GM18526 (cell line): ENCODE results near the gene NKX1-1.

Experiments used
- POLR2A ChIP-seq: IDR thresholded peaks from 3 replicates; pipeline ENCODE4 v1.6.1; 2011; ENCODE audit not compliant: insufficient read length; ENCODE audit errors: extremely low read depth

NKX1-1 gene

DNA sequence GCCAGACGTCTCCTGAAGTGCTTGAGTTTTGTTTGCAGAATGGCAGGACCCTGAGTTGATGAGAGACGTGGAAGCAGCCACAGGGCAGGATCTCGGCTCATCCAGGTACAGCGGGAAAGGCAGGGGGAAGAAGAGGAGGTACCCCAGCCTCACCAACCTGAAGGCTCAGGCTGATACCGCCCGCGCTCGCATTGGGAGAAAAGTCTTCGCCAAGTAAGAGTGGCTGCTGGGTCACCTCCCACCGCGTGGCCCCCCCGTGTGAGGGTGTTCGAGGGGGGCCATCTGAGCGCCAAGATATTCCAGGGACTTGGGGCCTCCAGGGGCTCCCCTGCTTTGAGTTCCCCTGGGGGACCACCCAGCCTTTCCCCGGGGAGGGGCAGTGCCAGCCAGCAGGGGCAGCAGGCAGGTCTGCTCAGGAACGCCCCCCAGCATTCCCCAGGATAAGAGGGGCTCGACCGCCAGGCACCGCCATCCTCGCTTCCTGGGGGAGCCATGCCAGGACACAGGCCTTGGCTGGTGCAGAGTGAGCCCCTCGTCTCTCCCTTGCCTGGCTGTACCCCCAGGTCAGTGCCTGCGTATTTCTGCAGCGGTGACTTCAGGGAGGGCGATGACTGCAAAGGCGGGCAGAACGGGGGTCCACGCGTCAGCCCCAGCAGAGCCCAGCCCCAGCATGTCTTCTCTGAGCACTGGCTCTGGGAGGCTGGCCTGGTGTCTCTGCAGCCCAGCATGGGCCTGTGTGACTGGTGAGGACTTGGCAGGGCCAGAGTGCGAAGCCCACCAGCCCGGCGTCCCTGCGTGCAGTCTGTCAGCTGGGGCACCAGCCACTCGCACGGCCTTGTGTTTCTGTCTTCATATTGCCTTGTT is 22.3 kb downstream of the NKX1-1 start:
- TF ChIP-seq POLR2A: no peak

DNA sequence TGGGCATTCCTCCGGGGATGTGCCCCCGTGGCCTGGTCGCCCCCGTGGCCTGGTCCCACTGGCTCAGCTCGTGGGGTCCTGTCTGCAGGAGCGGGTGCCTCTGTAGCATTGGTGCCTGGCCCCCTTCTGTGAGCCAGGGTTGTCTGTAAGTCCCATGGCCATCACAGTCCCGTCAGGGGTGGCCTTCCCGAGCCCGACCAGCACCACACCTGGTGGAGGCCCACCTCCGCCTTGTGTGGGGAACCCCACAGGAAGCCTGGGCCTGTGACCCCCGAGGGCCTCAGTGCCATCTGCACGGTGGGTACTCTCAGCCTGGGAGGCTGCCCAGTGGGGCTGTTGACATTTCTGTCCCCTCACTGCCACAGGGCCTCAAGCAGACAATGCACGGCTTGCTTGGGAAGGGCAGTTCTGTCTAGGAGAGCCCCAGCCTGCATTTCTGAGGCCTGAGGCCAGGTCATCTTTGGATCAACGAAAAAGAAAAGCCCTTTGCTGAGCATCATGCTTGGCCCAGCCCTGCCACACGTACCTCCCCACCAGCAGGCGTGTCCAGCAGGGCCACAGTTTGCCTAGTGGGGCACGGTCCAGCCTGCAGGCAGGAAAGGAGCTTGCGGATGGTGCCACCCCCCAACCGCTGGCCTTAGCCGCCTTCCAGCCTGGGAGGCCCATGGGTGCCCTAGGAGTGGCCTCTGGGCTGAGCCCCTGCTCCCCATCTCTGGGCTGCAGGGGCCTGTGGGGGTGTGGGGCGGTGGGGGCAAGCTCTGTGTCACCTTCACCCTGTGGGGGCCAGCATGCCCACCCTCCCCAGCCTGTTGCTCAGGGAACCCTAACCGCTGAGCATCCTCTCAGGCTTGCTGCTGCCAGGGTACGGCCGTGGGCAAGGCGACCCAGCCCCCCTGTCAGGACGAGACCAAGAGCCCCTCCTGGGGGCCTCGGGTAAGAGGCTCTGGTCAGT is 23.2 kb downstream of the NKX1-1 start:
- no peak for TF ChIP-seq POLR2A

DNA sequence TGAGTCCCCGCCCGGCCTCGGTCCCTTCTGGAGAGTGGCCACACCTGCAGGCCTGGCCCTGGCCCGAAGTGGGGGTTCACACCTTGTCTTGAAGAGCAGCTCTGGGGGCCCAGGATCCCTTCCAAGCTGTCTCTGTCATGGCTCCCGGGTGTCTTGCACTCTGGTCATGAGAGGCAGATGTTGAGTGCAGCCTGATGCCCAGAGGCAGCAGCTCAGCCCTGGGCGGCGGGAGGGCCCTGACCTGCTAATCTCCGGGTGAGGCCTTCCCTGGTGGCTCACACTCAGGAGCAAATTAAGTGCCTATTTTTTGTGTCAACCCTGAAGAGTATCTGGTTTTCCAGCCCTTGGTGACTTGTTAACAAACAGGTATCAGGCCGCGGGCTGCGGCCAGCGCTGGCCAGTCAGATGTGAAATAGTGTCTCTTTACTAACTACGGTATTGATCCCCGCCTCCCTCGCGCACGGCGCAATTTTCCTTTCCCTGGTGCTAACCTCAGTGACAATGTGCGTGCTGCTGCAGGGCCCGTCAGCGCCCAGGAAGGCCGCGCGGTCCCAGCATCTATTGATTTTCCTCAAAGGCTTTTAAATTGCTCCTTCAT is 24.2 kb downstream of the NKX1-1 start:
- no peak for TF ChIP-seq POLR2A

DNA sequence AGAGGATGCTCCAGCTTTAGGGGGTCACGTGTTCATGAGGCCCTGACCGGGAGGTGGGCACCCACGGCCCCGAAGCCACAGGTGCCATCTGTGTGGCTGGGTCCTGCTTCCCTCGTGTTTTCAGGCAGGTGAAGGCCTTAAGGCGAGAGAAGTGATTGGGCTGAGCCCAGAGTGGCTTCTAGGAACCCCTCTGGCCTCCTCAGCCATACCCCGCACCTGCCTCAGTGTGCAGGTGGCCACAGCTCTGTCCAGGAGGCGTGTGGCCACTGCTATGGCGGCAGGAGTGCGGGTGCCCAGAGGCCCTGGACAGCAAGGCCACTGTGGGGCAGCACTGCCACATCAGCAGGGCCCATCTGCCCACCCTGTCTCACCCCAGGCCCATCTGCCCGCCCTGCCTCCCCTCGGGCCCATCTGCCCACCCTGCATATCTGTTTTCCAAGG is 25.0 kb downstream of the NKX1-1 start:
- TF ChIP-seq POLR2A: no peak

DNA sequence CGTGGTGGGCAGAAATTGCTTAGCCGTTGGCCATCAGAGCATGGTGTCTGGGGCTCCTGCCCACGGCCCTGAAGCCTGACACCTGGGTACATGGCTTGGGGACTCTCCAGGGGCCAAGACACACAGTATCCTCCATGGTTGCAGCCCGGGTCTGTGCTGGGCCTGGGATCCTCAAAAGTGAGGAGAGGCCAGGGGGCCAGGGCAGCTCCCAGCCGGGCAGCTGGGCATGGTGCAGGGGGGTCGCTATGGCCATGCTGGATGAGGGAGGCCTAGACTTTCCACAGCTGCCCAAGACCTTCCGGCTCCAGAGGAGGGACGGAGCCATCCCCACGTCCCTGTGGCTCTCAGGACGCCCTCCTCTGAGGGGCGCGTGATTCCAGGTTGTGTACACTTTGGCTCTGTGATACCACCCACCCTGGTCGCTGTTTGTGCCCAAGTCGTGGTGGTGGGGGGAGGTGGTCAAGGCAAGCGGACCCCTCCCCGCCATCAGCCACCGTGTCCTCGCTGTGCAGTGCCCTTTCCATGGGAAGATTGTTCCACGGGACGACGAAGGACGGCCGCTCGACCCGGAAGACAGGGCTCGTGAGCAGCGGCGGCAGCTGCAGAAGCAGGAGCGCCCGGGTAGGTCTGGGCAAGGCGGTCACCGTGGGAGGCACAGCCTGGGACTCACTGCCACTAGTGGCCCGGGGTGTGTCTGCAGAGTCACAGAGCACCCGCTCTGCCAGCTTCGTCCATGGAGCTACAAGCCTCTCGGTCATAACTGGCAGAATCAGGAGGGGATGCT is 25.7 kb downstream of the NKX1-1 start:
- TF ChIP-seq POLR2A: no peak

DNA sequence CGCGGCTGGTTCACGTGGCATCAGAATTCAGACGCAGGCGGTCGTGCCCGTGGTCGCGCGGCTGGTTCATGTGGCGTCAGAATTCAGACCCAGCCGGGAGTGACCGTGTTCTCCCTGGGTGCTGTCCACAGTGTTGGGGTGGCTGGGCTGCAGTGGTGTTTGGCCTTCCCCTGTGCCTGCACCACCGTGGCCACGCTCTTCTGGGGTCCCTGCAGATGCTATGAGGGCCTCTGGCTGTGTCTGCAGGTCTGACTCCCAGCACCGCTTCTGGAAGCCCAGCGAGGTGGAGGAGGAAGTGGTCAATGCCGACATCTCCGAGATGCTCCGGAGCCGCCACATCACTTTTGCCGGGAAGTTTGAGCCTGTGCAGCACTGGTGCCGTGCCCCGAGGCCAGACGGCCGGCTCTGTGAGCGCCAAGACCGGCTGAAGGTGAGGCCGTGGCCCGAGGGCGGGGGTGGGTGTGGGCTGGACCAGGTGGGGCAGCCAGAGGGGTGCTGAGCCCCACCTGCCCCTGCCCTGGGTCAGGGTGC is 26.4 kb downstream of the NKX1-1 start:
- no peak for TF ChIP-seq POLR2A

DNA sequence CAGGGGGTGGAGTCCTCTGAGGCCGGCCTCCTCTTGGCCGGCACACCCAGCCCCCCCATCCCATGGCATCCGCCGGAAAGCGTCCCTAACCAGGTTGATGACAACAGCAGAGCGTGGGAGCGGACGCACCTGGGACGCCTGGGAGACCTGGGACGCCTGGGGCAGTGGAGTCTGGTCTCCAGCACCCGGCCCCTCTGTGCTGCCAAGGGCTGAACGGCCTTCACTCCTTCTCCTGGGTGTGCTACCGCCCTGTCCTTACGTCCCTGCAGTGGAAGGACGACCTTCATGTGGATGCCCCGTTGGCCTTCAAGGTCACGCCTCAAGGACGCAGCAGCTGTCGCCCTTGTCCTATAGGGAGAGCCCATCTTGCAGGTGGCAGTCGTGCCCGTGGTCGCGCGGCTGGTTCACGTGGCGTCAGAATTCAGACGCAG is 26.9 kb downstream of the NKX1-1 start:
- no peak for TF ChIP-seq POLR2A

DNA sequence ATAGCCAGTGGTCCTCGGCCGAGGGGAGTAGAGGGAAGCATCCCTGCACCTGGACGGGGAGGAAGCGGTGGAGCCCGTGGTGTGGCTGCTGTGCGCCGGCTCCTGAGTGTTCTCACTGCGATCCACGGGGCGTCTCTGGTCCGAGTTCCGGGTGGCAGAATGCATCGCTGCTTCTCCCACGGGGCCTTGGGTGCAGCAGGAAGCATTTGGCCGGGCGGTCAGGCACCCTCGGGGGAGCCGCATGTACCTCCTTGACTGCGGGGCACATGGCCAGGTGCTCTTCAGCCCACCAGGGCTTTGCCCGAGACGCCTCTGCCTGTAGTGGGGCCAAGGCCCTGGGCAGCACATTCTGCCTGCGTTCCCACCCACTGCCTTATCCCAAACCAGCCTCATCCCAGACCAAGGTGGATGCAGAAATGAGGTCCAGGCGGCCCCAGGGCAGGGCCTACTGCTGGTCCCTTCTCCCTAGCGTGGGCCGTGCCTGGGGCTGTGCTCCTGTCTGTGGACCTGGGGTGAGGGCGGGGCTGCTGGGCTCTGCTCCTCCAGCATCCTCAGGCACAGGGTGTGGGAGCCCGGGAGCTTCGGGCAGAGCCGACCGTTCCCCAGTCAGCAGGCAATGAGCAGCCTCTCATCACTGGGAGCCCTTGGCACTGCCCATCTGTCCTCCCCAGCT is 27.5 kb downstream of the NKX1-1 start:
- no peak for TF ChIP-seq POLR2A

DNA sequence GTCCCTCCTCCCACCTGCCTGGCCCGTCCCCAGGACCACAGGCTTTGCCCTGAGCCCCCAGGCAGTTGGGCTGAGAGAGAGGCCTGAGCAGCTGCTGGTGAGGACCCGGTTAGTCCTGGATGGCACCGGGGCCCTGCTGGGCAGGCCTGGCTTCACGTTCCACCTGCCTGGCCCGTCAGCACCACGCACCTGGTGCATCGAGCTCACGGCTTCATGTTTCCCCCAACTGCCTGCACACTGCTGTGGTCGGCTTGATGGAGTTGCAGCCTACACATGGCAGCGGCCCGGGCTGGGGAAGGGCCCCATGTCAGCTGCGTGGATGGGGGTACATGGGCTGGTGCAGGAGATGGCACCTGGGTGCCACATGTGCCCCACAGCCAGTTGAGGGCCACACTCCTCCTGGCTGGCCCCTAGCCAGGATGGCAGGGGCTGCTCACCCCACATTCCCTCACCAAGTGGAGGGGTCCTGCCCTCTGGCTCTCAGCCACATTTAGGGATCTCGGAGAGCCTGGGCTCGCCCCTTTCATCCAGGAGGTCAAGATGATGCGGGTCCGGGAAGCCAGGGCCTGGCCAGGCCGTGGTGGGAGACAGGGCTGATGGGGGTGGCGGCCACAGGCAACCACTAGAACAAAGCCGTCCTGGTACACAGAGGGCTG is 28.5 kb downstream of the NKX1-1 start:
- no peak for TF ChIP-seq POLR2A

DNA sequence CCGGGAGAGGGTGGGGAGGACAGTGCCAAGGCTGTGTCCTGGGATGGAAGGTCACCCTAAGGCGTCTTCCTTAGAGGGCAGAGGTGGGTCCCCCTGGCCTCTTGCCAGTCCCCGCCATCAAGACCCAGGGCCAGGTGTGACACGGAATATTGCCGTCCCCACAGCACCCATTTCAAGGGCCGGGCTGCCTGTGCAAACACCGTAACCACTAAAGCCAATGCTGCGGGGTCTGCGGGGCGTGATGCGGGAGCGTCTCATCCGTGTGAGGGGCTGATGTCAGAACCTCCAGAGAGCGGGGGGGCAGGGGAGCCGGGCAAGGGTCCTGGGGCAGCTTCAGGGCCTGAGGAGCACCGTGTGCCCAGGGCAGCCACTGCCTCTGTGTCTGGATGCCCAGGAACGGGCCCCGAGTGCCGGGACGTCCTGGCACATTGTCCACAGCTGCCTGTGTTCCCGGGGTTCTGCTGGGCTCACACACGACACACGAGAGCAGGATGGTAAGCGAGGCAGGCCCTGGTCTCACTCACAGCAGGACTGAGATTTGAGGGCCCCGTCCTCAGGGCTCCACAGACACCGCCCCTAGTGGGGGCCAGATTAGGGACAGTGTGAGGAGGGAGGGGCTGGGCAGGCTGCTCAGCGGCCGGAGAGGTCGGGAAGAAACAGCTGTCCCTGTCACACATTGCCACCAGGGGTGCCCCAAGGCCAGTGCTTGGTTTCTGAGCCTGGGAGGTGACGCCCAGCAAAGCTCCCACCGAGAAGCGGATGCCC is 29.2 kb downstream of the NKX1-1 start:
- TF ChIP-seq POLR2A: no peak

DNA sequence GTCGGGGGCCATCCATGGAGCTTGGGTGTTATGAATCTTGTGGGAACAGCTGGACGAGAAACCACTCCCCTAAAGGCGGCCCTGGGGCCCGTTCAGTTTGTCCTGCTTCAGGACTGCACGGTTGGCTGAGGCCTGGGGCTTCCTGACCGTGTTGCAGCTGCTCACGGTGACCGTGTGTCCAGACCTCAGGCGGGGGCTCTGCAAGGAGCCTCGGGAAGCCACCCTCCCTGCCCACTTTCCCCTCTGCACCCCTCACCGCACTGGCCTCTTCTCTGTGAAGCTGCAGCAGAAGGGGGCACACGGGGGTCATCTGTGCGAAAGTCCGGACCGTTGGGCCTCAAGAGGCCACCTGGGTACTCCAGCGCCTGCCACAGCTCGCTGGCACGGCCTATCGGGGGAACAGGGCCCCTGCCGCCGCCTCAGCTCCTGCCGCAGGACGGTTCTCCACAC is 29.8 kb downstream of the NKX1-1 start:
- no peak for TF ChIP-seq POLR2A

DNA sequence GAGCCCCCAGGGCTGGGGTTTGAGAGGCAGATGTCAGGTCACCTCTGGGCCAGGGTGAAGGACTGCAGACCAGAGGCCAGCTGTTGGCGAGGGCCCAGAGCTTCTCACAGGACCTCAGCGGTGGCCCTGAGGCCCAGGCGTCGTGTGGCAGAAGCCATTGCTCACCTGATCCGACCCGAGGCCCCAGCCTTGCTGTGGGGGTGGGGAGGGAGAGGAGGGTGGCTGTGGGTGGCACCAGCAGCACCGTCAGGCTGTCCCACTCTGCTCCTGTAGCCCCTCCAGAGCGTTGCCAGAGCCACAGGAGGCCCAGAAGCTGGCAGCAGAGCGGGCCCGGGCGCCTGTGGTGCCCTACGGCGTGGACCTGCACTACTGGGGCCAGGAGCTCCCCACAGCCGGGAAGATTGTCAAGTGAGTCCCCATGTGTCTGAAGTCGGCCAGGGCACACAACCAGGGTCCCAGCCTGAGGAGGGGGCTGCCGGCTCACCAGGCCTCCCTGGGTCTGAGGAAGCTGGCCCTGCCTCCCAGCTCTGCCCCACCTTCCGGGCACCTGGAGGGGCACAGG is 30.4 kb downstream of the NKX1-1 start:
- no peak for TF ChIP-seq POLR2A
